Activated CD8-positive, alpha-beta memory T cell treated with anti-CD3 and anti-CD28 coated beads, Interleukin-2, amount 50 U/mL, for 4 hours (primary cell): ENCODE data around the gene STK32A.

Experiments used
- DNase-seq: peaks from one replicate; pipeline ENCODE4 v3.0.0-alpha.2; 2020

STK32A gene

GRCh38 chr5:147427521-147428401 lies 192.9 kb downstream of the STK32A start:
- no peak for DNase-seq

GRCh38 chr5:147430628-147431027 lies 195.8 kb downstream of the STK32A start:
- no peak for DNase-seq

GRCh38 chr5:147431586-147431985 lies 196.8 kb downstream of the STK32A start:
- DNase-seq: no peak

- no peak for DNase-seq
Measured at GRCh38 chr5:147432323-147432722, 197.5 kb downstream of the STK32A start.

GRCh38 chr5:147434049-147434448 lies 199.2 kb downstream of the STK32A start:
- no peak for DNase-seq

GRCh38 chr5:147436596-147436995 lies 201.8 kb downstream of the STK32A start:
- DNase-seq: no peak

GRCh38 chr5:147437161-147437596 lies 202.4 kb downstream of the STK32A start:
- DNase-seq: no peak
